KMS-11 (cell line): ENCODE results near the gene ZYX.

Source experiments
- H2AFZ ChIP-seq: fragments of 200-600 bp; sonication (generic); 2 replicates; pipeline ENCODE4 v1.6.1; 2016; ENCODE audit warnings: antibody characterized with exemption, mixed run types, low read depth
- H3K27ac ChIP-seq: fragments of 200-600 bp; sonication (generic); 2 replicates; pipeline ENCODE4 v1.6.1; 2016; ENCODE audit warnings: mild to moderate bottlenecking, mixed run types
- H3K27me3 ChIP-seq: fragments of 200-600 bp; sonication (generic); 2 replicates; pipeline ENCODE4 v1.6.1; 2017; ENCODE audit warnings: mild to moderate bottlenecking, low read depth, mixed run types, moderate library complexity; ENCODE audit not compliant: insufficient read depth
- H3K36me3 ChIP-seq: fragments of 200-600 bp; sonication (generic); 2 replicates; pipeline ENCODE4 v1.6.1; 2017; ENCODE audit warnings: mild to moderate bottlenecking, mixed run types; ENCODE audit not compliant: insufficient read depth
- H3K4me1 ChIP-seq: fragments of 200-600 bp; sonication (generic); 2 replicates; pipeline ENCODE4 v1.6.1; 2016; ENCODE audit warnings: mild to moderate bottlenecking, low read depth, mixed run types; ENCODE audit not compliant: poor library complexity, severe bottlenecking
- H3K4me2 ChIP-seq: fragments of 200-600 bp; sonication (generic); 2 replicates; pipeline ENCODE4 v1.7.0; 2016; ENCODE audit warnings: mild to moderate bottlenecking, mixed run types
- H3K4me3 ChIP-seq: fragments of 200-600 bp; sonication (generic); IDR thresholded peaks from 2 replicates; pipeline ENCODE4 v1.6.1; 2017; ENCODE audit warnings: low read depth, low read length, mixed read lengths; ENCODE audit not compliant: insufficient read depth
- H3K79me2 ChIP-seq: fragments of 200-600 bp; sonication (generic); 2 replicates; pipeline ENCODE4 v1.6.1; 2016; ENCODE audit warnings: low read depth, mixed run types; ENCODE audit not compliant: insufficient read depth
- H3K9ac ChIP-seq: fragments of 200-600 bp; sonication (generic); 2 replicates; pipeline ENCODE4 v1.6.1; 2016; ENCODE audit warnings: mild to moderate bottlenecking, mixed run types
- H4K20me1 ChIP-seq: fragments of 200-600 bp; sonication (generic); 2 replicates; pipeline ENCODE4 v1.6.1; 2016; ENCODE audit warnings: mild to moderate bottlenecking, mixed run types; ENCODE audit not compliant: insufficient read depth
- CTCF ChIP-seq: fragments of 200-600 bp; sonication (generic); conservative IDR thresholded peaks from 2 replicates; pipeline ENCODE4 v1.6.1; 2017; ENCODE audit warnings: low read depth, mild to moderate bottlenecking, antibody characterized with exemption, low read length, moderate library complexity, mixed read lengths

The ZYX gene

GRCh38 chr7:143359771-143360353 is 21.3 kb upstream of the ZYX start:
- Histone ChIP-seq H3K9ac (no peak overlapping the region), H4K20me1 (no peaks in the 10 kb centered on the region), H2AFZ (no peak overlapping the region), H3K36me3 (no peaks in the 10 kb centered on the region), H3K4me2 (no peak overlapping the region), H3K79me2 (no peaks in the 10 kb centered on the region), H3K27me3 (peaks cover 25% of the 10 kb centered on the region; the same call in 1 of the 2 replicates), H3K4me3 (no peak overlapping the region), H3K27ac (no peak overlapping the region), H3K4me1 (no peaks in the 10 kb centered on the region)
- TF ChIP-seq CTCF, result no peak

- H3K27me3 ChIP-seq, result peaks cover 25% of the 10 kb centered on the region; the same call in 1 of the 2 replicates
- no peak overlapping the region; the same call in 1 of the 2 replicates for H3K4me2 ChIP-seq
Observed at GRCh38 chr7:143360788-143361551, 20.2 kb upstream of the ZYX start.

GRCh38 chr7:143361552-143362130 is 19.5 kb upstream of the ZYX start:
- Histone ChIP-seq H3K27me3 (peaks cover 25% of the 10 kb centered on the region; the same call in 1 of the 2 replicates), H3K79me2 (no peaks in the 10 kb centered on the region), H4K20me1 (no peaks in the 10 kb centered on the region), H3K4me3 (no peak overlapping the region), H3K4me2 (peak overlapping the region; percentile 85), H3K27ac (no peak overlapping the region), H3K9ac (no peak overlapping the region), H3K36me3 (no peaks in the 10 kb centered on the region), H3K4me1 (no peaks in the 10 kb centered on the region), H2AFZ (peak overlapping the region; percentile 96)
- no peak for TF ChIP-seq CTCF

More at GRCh38 chr7:143360788-143361551, 20.2 kb upstream of the ZYX start:
- Histone ChIP-seq H2AFZ (no peak overlapping the region), H3K27ac (no peak overlapping the region), H3K79me2 (no peaks in the 10 kb centered on the region), H3K9ac (no peak overlapping the region), H3K36me3 (no peaks in the 10 kb centered on the region), H3K4me1 (no peaks in the 10 kb centered on the region), H3K4me3 (no peak overlapping the region), H4K20me1 (no peaks in the 10 kb centered on the region)
- no peak for TF ChIP-seq CTCF

GRCh38 chr7:143362131-143363015 is 18.8 kb upstream of the ZYX start, which contains the start of gene FAM131B:
TSS of gene FAM131B (minus strand) at chr7:143362713. CDS start at chr7:143362603, 110 bp downstream.
- Histone ChIP-seq H3K27me3 (peaks cover 25% of the 10 kb centered on the region; the same call in 1 of the 2 replicates), H3K4me3 (no peak within 1 kb of the TSS), H3K79me2 (no peaks in the 10 kb centered on the region), H3K4me2 (peak within 1 kb of the TSS; percentile 85), H2AFZ (peak within 1 kb of the TSS; percentile 96), H3K36me3 (no peaks in the 10 kb centered on the region), H3K9ac (0 out of 2 replicates have a peak within 1 kb of the TSS, but pooled peaks have one; percentile 18), H3K4me1 (no peaks in the 10 kb centered on the region), H3K27ac (no peak within 1 kb of the TSS), H4K20me1 (no peaks in the 10 kb centered on the region)
- TF ChIP-seq CTCF, result no peak
